Activated CD4-positive, alpha-beta memory T cell treated with anti-CD3 and anti-CD28 coated beads for 36 hours (primary cell): ENCODE data around the gene OR10G8. TPM values are rescaled to one million over a fixed set of nuclear protein-coding genes. Genes with fewer than 3 reads are reported as not detected.
"Not testable (repeated sequence)": the region's sequence is repeated elsewhere in the genome, so short reads cannot be mapped to it uniquely, and the experiment has no call there.

Experiments
- CTCF ChIA-PET: fragments of 350-600 bp; sonication (Branson Sonifier 250); formaldehyde crosslinking; loops from one replicate; lab custom pipeline; 2021; ENCODE audit warnings: antibody characterized with exemption, inconsistent platforms; lab: Charles Lee
- POLR2A ChIA-PET: fragments of 350-600 bp; sonication (Branson Sonifier 250); formaldehyde crosslinking; loops from one replicate; lab custom pipeline; 2021; ENCODE audit warnings: antibody characterized with exemption; lab: Charles Lee
- DNase-seq: peaks from one replicate; pipeline ENCODE4 v3.0.0-alpha.2; 2020
- H3K27ac Mint-ChIP-seq: one replicate; pipeline ENCODE4 v1.8.0; 2021; ENCODE audit warnings: mixed read lengths
- H3K27me3 Mint-ChIP-seq: one replicate; pipeline ENCODE4 v1.8.0; 2021; ENCODE audit warnings: mixed read lengths
- H3K36me3 Mint-ChIP-seq: one replicate; pipeline ENCODE4 v1.8.0; 2021; ENCODE audit warnings: mixed read lengths
- H3K4me1 Mint-ChIP-seq: one replicate; pipeline ENCODE4 v1.8.0; 2021; ENCODE audit warnings: low read depth, mixed read lengths
- H3K4me3 Mint-ChIP-seq: one replicate; pipeline ENCODE4 v1.8.0; 2021; ENCODE audit warnings: mild to moderate bottlenecking, mixed read lengths
- H3K9me3 Mint-ChIP-seq: one replicate; pipeline ENCODE4 v1.8.0; 2021; ENCODE audit warnings: mixed read lengths
- intact Hi-C: fragments of 100-400 bp; cut with micrococcal nuclease; formaldehyde crosslinking; loops from one replicate; pipeline ENCODE4 v1.15.1; 2023
- total RNA-seq, 2 experiments: library from RNA; stranded (reverse); gene quantifications; one replicate each; pipeline ENCODE4 v1.2.3, GENCODE V29; 2021

OR10G8 gene
- not detected for total RNA-seq

GRCh38 chr11:124026498-124026897 is at the start of gene OR10G8:
TSS of gene OR10G8 (plus strand) at chr11:124026798. CDS start at chr11:124029623, 2,825 bp downstream.
- no peaks in the 10 kb centered on the region for H3K9me3 Mint-ChIP-seq
- H3K27ac Mint-ChIP-seq = no peak within 1 kb of the TSS
- H3K27me3 Mint-ChIP-seq = no peaks in the 10 kb centered on the region
- ChIA-PET CTCF (no interaction called here), POLR2A (no interaction called here)
- intact Hi-C loops = no loop called here
- no peak within 1 kb of the TSS for H3K4me3 Mint-ChIP-seq
- no peaks in the 10 kb centered on the region for H3K4me1 Mint-ChIP-seq
- DNase-seq = no peak
- H3K36me3 Mint-ChIP-seq = no peaks in the 10 kb centered on the region

- H3K9me3 Mint-ChIP-seq = peaks cover 9% of the 10 kb centered on the region
- H3K4me1 Mint-ChIP-seq = no peaks in the 10 kb centered on the region
- intact Hi-C loops = no loop called here
- H3K36me3 Mint-ChIP-seq = peaks cover 1% of the 10 kb centered on the region
- H3K27me3 Mint-ChIP-seq = peaks cover 5% of the 10 kb centered on the region
- no peak within 1 kb of the TSS for H3K27ac Mint-ChIP-seq
- ChIA-PET POLR2A (no interaction called here), CTCF (no interaction called here)
- DNase-seq = no peak
- H3K4me3 Mint-ChIP-seq = no peak within 1 kb of the TSS
These were observed 48.8 kb upstream of the OR10G8 start, which contains the start of gene OR10S1 for GRCh38 chr11:123977731-123978347. TSS of gene OR10S1 (minus strand) at chr11:123977781. CDS start at chr11:123977664, 117 bp downstream.

GRCh38 chr11:123979311-123979710 is 47.3 kb upstream of the OR10G8 start:
- intact Hi-C loops = no loop called here
- Mint-ChIP-seq H3K4me1 (no peaks in the 10 kb centered on the region), H3K9me3 (peaks cover 10% of the 10 kb centered on the region), H3K36me3 (peaks cover 1% of the 10 kb centered on the region), H3K27me3 (no peaks in the 10 kb centered on the region), H3K27ac (no peak overlapping the region), H3K4me3 (no peak overlapping the region)
- ChIA-PET CTCF (no interaction called here), POLR2A (no interaction called here)
- DNase-seq = no peak

GRCh38 chr11:123995119-123995518 is 31.5 kb upstream of the OR10G8 start, which contains the start of gene OR10G6:
TSS of gene OR10G6 (minus strand) at chr11:123995161. CDS start at chr11:123995161, 0 bp downstream.
- CTCF ChIA-PET = no interaction called here
- H3K4me1 Mint-ChIP-seq = no peaks in the 10 kb centered on the region
- H3K27me3 Mint-ChIP-seq = no peaks in the 10 kb centered on the region
- no peaks in the 10 kb centered on the region for H3K9me3 Mint-ChIP-seq
- DNase-seq = no peak
- intact Hi-C loops = no loop called here
- H3K27ac Mint-ChIP-seq = no peak within 1 kb of the TSS
- no peak within 1 kb of the TSS for H3K4me3 Mint-ChIP-seq
- no peaks in the 10 kb centered on the region for H3K36me3 Mint-ChIP-seq
- POLR2A ChIA-PET = no interaction called here

- Mint-ChIP-seq H3K27me3 (peaks cover 2% of the 10 kb centered on the region), H3K4me1 (no peaks in the 10 kb centered on the region), H3K4me3 (no peak within 1 kb of the TSS), H3K9me3 (no peaks in the 10 kb centered on the region), H3K27ac (no peak within 1 kb of the TSS), H3K36me3 (no peaks in the 10 kb centered on the region)
- ChIA-PET POLR2A (no interaction called here), CTCF (no interaction called here)
- DNase-seq = no peak
- intact Hi-C loops = no loop called here
These were observed 13.9 kb upstream of the OR10G8 start, which contains the start of gene OR10G4 for GRCh38 chr11:124012697-124013096. TSS of gene OR10G4 (plus strand) at chr11:124012997. CDS start at chr11:124015575, 2,578 bp downstream.

- H3K4me3 Mint-ChIP-seq, H3K9me3 Mint-ChIP-seq, DNase-seq, H3K36me3 Mint-ChIP-seq, H3K4me1 Mint-ChIP-seq, H3K27ac Mint-ChIP-seq, H3K27me3 Mint-ChIP-seq, intact Hi-C loops, CTCF ChIA-PET, POLR2A ChIA-PET: not testable (repeated sequence)
These were observed 10.8 kb upstream of the OR10G8 start for GRCh38 chr11:124015837-124016236.

- Mint-ChIP-seq H3K4me3 (no peak overlapping the region), H3K27me3 (peaks cover 1% of the 10 kb centered on the region), H3K4me1 (no peaks in the 10 kb centered on the region), H3K27ac (no peak overlapping the region), H3K9me3 (no peaks in the 10 kb centered on the region), H3K36me3 (no peaks in the 10 kb centered on the region)
- no peak for DNase-seq
- POLR2A ChIA-PET = no interaction called here
- intact Hi-C loops = no loop called here
- CTCF ChIA-PET = no interaction called here
These were observed 10.1 kb downstream of the OR10G8 start for GRCh38 chr11:124036666-124037065.

GRCh38 chr11:124039557-124039956 is 13.0 kb downstream of the OR10G8 start:
- CTCF ChIA-PET = no interaction called here
- H3K27ac Mint-ChIP-seq = no peak overlapping the region
- POLR2A ChIA-PET = no interaction called here
- H3K4me3 Mint-ChIP-seq = no peak overlapping the region
- DNase-seq = no peak
- no peaks in the 10 kb centered on the region for H3K9me3 Mint-ChIP-seq
- intact Hi-C loops = no loop called here
- H3K27me3 Mint-ChIP-seq = peaks cover 1% of the 10 kb centered on the region
- H3K4me1 Mint-ChIP-seq = no peaks in the 10 kb centered on the region
- no peaks in the 10 kb centered on the region for H3K36me3 Mint-ChIP-seq

- intact Hi-C loops = no loop called here
- CTCF ChIA-PET = no interaction called here
These were observed 14.7 kb downstream of the OR10G8 start, which contains the start of gene OR10G7 for GRCh38 chr11:124041254-124041653. TSS of gene OR10G7 (minus strand) at chr11:124041325. CDS start at chr11:124039001, 2,324 bp downstream.

GRCh38 chr11:124043420-124043819 is 16.8 kb downstream of the OR10G8 start:
- Mint-ChIP-seq H3K4me3 (no peak overlapping the region), H3K36me3 (no peaks in the 10 kb centered on the region)
- POLR2A ChIA-PET = no interaction called here

More at GRCh38 chr11:124041254-124041653, 14.7 kb downstream of the OR10G8 start, which contains the start of gene OR10G7:
- H3K27me3 Mint-ChIP-seq = peaks cover 1% of the 10 kb centered on the region
- no peak within 1 kb of the TSS for H3K4me3 Mint-ChIP-seq
- H3K36me3 Mint-ChIP-seq = no peaks in the 10 kb centered on the region
- no peak within 1 kb of the TSS for H3K27ac Mint-ChIP-seq
- H3K4me1 Mint-ChIP-seq = no peaks in the 10 kb centered on the region
- POLR2A ChIA-PET = no interaction called here
- DNase-seq = no peak
- no peaks in the 10 kb centered on the region for H3K9me3 Mint-ChIP-seq

GRCh38 chr11:124050748-124051147 is 24.1 kb downstream of the OR10G8 start:
- Mint-ChIP-seq H3K4me3 (no peak overlapping the region), H3K9me3 (no peaks in the 10 kb centered on the region), H3K36me3 (no peaks in the 10 kb centered on the region), H3K27me3 (peaks cover 4% of the 10 kb centered on the region), H3K4me1 (no peaks in the 10 kb centered on the region), H3K27ac (no peak overlapping the region)
- intact Hi-C loops = no loop called here
- ChIA-PET POLR2A (no interaction called here), CTCF (interaction anchor here (1.6 kb wide), 1 partner anchor 21 kb away, joined by 7 read pairs; no protein-coding TSS in a partner anchor)
- no peak for DNase-seq

More at GRCh38 chr11:124043420-124043819, 16.8 kb downstream of the OR10G8 start:
- no peaks in the 10 kb centered on the region for H3K9me3 Mint-ChIP-seq
- H3K27ac Mint-ChIP-seq = no peak overlapping the region
- no peaks in the 10 kb centered on the region for H3K27me3 Mint-ChIP-seq
- H3K4me1 Mint-ChIP-seq = no peaks in the 10 kb centered on the region
- no peak for DNase-seq
- CTCF ChIA-PET = no interaction called here
- intact Hi-C loops = no loop called here

- CTCF ChIA-PET = no interaction called here
- no peak for DNase-seq
- Mint-ChIP-seq H3K9me3 (no peaks in the 10 kb centered on the region), H3K4me1 (no peaks in the 10 kb centered on the region), H3K27me3 (peaks cover 4% of the 10 kb centered on the region), H3K36me3 (no peaks in the 10 kb centered on the region), H3K4me3 (no peak overlapping the region), H3K27ac (no peak overlapping the region)
- intact Hi-C loops = no loop called here
- POLR2A ChIA-PET = no interaction called here
These were observed 26.4 kb downstream of the OR10G8 start for GRCh38 chr11:124052966-124053365.
